ENCODE measurements around the gene MPG. TPM values are rescaled to one million over a fixed set of nuclear protein-coding genes. Genes with fewer than 3 reads are reported as not detected.

MPG gene
- polyA plus RNA-seq, 1 donor (not counting 4 experiments of a cell fraction or from before 2014, with no cell fraction given), result 22.7 TPM

GRCh38 chr16:133716-134115, 55.7 kb downstream of the MPG start:
- H3K9me1 ChIP-seq (ENCODE audit: control insufficient read depth, extremely low read depth, insufficient read depth, low read length), result no peaks in the 10 kb centered on the region
- TF ChIP-seq CTCF (optimal IDR thresholded peaks at IDR 0.05 in 1 of 3, IDR thresholded peaks at IDR 0.05 in 1 of 3, conservative IDR thresholded peaks at IDR 0.05 in 1 of 3; ENCODE audit: extremely low read depth in 1 of 3, insufficient read depth in 2 of 3, low read length in 3 of 3) (no peak), EZH2 (IDR thresholded peaks at IDR 0.05; ENCODE audit: low read length) (no peak)
- H2AFZ ChIP-seq (ENCODE audit: control insufficient read depth, low read length), result no peak overlapping the region
- no peak overlapping the region for H3K4me3 ChIP-seq (ENCODE audit: control insufficient read depth in 2 of 3, extremely low read depth in 1 of 3, insufficient read depth in 2 of 3, low read depth in 1 of 3, low read length in 3 of 3)
- no peaks in the 10 kb centered on the region for H3K4me1 ChIP-seq (ENCODE audit: control insufficient read depth, extremely low read depth, insufficient read depth, low read length)
- H3K36me3 ChIP-seq (ENCODE audit: control insufficient read depth in 2 of 2, extremely low read depth in 1 of 2, insufficient read depth in 2 of 2, low read length in 2 of 2), result peaks cover 5 to 6% of the 10 kb centered on the region in 2 experiments
- no peak overlapping the region for H3K27ac ChIP-seq (ENCODE audit: control insufficient read depth, insufficient read depth, low read length)
- H3K27me3 ChIP-seq (ENCODE audit: control insufficient read depth, extremely low read depth, insufficient read depth, low read length), result no peaks in the 10 kb centered on the region
- H3K4me2 ChIP-seq (ENCODE audit: control insufficient read depth, extremely low read depth, insufficient read depth, low read depth, low read length), result no peak overlapping the region
- no peak for FAIRE-seq
- no peak overlapping the region for H3K9ac ChIP-seq (ENCODE audit: control insufficient read depth, extremely low read depth, insufficient read depth, low read length)
- no peaks in the 10 kb centered on the region for H4K20me1 ChIP-seq (ENCODE audit: control insufficient read depth, extremely low read depth, insufficient read depth, low read length)
- H3K79me2 ChIP-seq (ENCODE audit: control insufficient read depth, insufficient read depth, low read length), result peaks cover 53% of the 10 kb centered on the region
- no peak for DNase-seq (ENCODE audit: low read depth, low spot score)
- dilution Hi-C loops (cut with MboI; ENCODE audit: extremely low pct_ligation_motif_present, low sequenced_read_pairs), result no loop called here
- H3K9me3 ChIP-seq (ENCODE audit: control insufficient read depth, low read depth, low read length), result no peaks in the 10 kb centered on the region

Small RNA genes within 50 kb of the gene (small RNA-seq; reads per million reads assigned to genes)
- 0 reads per million in 3 experiments for gene Z69720.2 (ENCODE audit: insufficient read length in 3 of 3, low read depth in 3 of 3, low replicate concordance in 1 of 3)

Other genes starting within 250 kb of the MPG start
- 16.3 to 28.8 TPM (median 23.2 TPM) in 3 replicates for gene POLR3K, start 24.6 kb upstream of the MPG start, polyA plus RNA-seq
- gene SNRNP25, start 24.4 kb upstream of the MPG start, polyA plus RNA-seq, result 29.2 to 45.9 TPM (median 44.7 TPM) in 3 replicates
- gene RHBDF1, start 5.6 kb upstream of the MPG start, polyA plus RNA-seq, result 20.4 to 37.2 TPM (median 24.0 TPM) in 3 replicates
- gene NPRL3, start 60.4 kb downstream of the MPG start, polyA plus RNA-seq, result 3.6 to 15.5 TPM (median 4.0 TPM) in 3 replicates
- not detected in 3 replicates for gene HBZ, start 74.4 kb downstream of the MPG start, polyA plus RNA-seq
- gene HBM, start 87.8 kb downstream of the MPG start, polyA plus RNA-seq, result not detected in 3 replicates
- 0.26 TPM in 1 of 3 replicates, not detected in the others for gene HBA2, start 94.7 kb downstream of the MPG start, polyA plus RNA-seq
- gene HBA1, start 98.5 kb downstream of the MPG start, polyA plus RNA-seq, result 0.24 TPM in 1 of 3 replicates, not detected in the others
- gene HBQ1, start 102.2 kb downstream of the MPG start, polyA plus RNA-seq, result 0.13 to 0.89 TPM (median 0.20 TPM) in 3 replicates
- gene LUC7L, start 151.2 kb downstream of the MPG start, polyA plus RNA-seq, result 23.7 to 31.2 TPM (median 31.0 TPM) in 3 replicates
- gene FAM234A, start 156.6 kb downstream of the MPG start, polyA plus RNA-seq, result 18.3 to 37.2 TPM (median 18.4 TPM) in 3 replicates
- gene RGS11, start 197.7 kb downstream of the MPG start, polyA plus RNA-seq, result 0.05 TPM in 2 of 3 replicates, not detected in the other
- 0.14 to 0.17 TPM in 2 of 3 replicates, not detected in the other for gene ARHGDIG, start 202.4 kb downstream of the MPG start, polyA plus RNA-seq
- 0.18 to 0.46 TPM (median 0.42 TPM) in 3 replicates for gene PDIA2, start 204.9 kb downstream of the MPG start, polyA plus RNA-seq

Data from keratinocyte (primary cell).